Thyroid gland (tissue), 4 donors: Measurements from ENCODE around the gene GALK1. TPM values are rescaled to one million over a fixed set of nuclear protein-coding genes. Genes with fewer than 3 reads are reported as not detected.

Experiments used
- DNase-seq, 2 donors: peaks; one replicate each; pipeline ENCODE4 v3.0.0-alpha.2; 2019
- H3K27ac ChIP-seq, 3 donors: fragments of 200-600 bp; sonication (generic); 1 replicate in 2 of 3; 2 replicates in 1 of 3; pipeline ENCODE4 v1.5.1; 2016 to 2019; ENCODE audit warnings: mild to moderate bottlenecking in 1 of 3, moderate library complexity in 1 of 3
- H3K27me3 ChIP-seq: fragments of 200-600 bp; sonication (generic); one replicate; pipeline ENCODE4 v1.5.1; 2019
- H3K36me3 ChIP-seq, 2 donors: fragments of 200-600 bp; sonication (generic); one replicate each; pipeline ENCODE4 v1.5.1; 2016 to 2019
- H3K4me1 ChIP-seq, 2 donors: fragments of 200-600 bp; sonication (generic); one replicate each; pipeline ENCODE4 v1.5.1; 2017 to 2019
- H3K4me3 ChIP-seq, 3 donors: fragments of 200-600 bp; sonication (generic); replicated peaks in 1 of 3; 1 replicate in 2 of 3; 2 replicates in 1 of 3; pipeline ENCODE4 v1.5.1; 2016; ENCODE audit warnings: mild to moderate bottlenecking in 1 of 3
- H3K9me3 ChIP-seq: fragments of 200-600 bp; sonication (generic); one replicate; pipeline ENCODE4 v1.5.1; 2017
- CTCF ChIP-seq, 6 experiments: fragments of 200-600 bp in 3 of 6; fragments of 450-650 bp in 3 of 6; sonication (generic) in 3 of 6; IDR thresholded peaks; one replicate each; pipeline ENCODE4 v1.5.1; 2016 to 2019; ENCODE audit warnings: antibody characterized with exemption in 6 of 6, mild to moderate bottlenecking in 2 of 6, inconsistent platforms in 1 of 6, moderate library complexity in 1 of 6
- POLR2A ChIP-seq, 2 donors: fragments of 450-650 bp; IDR thresholded peaks; one replicate each; pipeline ENCODE4 v1.6.1; 2017; ENCODE audit warnings: antibody characterized with exemption in 2 of 2, mild to moderate bottlenecking in 2 of 2, moderate library complexity in 1 of 2
- WGBS, 2 donors: methylation state at CpG; one replicate each; pipeline ENCODE4 v1.1.5; 2017; 5-methylcytosine and 5-hydroxymethylcytosine counted together
- intact Hi-C: fragments of 100-400 bp; cut with DNase I; formaldehyde crosslinking; loops from one replicate; pipeline ENCODE4 v1.15.1; 2023
- total RNA-seq, 4 donors: library from RNA; depleted of rRNA; stranded (reverse); fragments of >200 nt; gene quantifications; one replicate each; pipeline ENCODE4 v1.2.3, GENCODE V29; 2016

GALK1 gene
- total RNA-seq, 4 donors from 2014 or later = 15.4 to 28.5 (median 24.9) TPM

GRCh38 chr17:75767881-75768280, 2.9 kb upstream of the GALK1 start:
- intact Hi-C loops = no loop called here
- TF ChIP-seq POLR2A (IDR thresholded peaks at IDR 0.05) (no peak), CTCF (IDR thresholded peaks at IDR 0.05) (no peak)
- Histone ChIP-seq H3K4me1 (peaks cover 10 to 11% of the 10 kb centered on the region in 2 donors), H3K27me3 (no peaks in the 10 kb centered on the region), H3K27ac (no peak overlapping the region), H3K36me3 (no peaks in the 10 kb centered on the region), H3K9me3 (no peaks in the 10 kb centered on the region), H3K4me3 (no peak overlapping the region)
- WGBS, 2 donors = 82 to 85% methylated on average over 8 of the region's 8 CpGs
- no peak for DNase-seq

GRCh38 chr17:75765981-75766380, 989 bp upstream of the GALK1 start:
- DNase-seq = no peak
- no peak overlapping the region for H3K4me3 ChIP-seq
- peak overlapping the region in 1 of 3 donors; percentile 77 for H3K27ac ChIP-seq
- no peaks in the 10 kb centered on the region for H3K36me3 ChIP-seq
- intact Hi-C loops = no loop called here
- no peaks in the 10 kb centered on the region for H3K9me3 ChIP-seq
- no peaks in the 10 kb centered on the region for H3K27me3 ChIP-seq
- H3K4me1 ChIP-seq = peaks cover 10 to 11% of the 10 kb centered on the region in 2 donors
- TF ChIP-seq POLR2A (IDR thresholded peaks at IDR 0.05) (no peak), CTCF (IDR thresholded peaks at IDR 0.05) (no peak)
- WGBS, 2 donors = 92 to 95% methylated on average over 2 to 4 of the region's 4 CpGs

- Histone ChIP-seq H3K27ac (peak overlapping the region in 2 of 3 donors; percentile 29 to 77), H3K27me3 (no peaks in the 10 kb centered on the region), H3K4me3 (peak overlapping the region in 1 of 3 donors; percentile 56), H3K36me3 (no peaks in the 10 kb centered on the region), H3K9me3 (no peaks in the 10 kb centered on the region), H3K4me1 (peaks cover 10 to 11% of the 10 kb centered on the region in 2 donors)
- no peak for TF ChIP-seq POLR2A (IDR thresholded peaks at IDR 0.05)
- peak in 1 of 6 experiments; percentile 34 for TF ChIP-seq CTCF (IDR thresholded peaks at IDR 0.05)
- 20 to 21% methylated on average over 4 to 12 of the region's 14 CpGs for WGBS, 2 donors
- intact Hi-C loops = no loop called here
- no peak for DNase-seq
Measured at GRCh38 chr17:75764417-75764710, 628 bp downstream of the GALK1 start.

- intact Hi-C loops = no loop called here
Measured at GRCh38 chr17:75763613-75764416, 1.2 kb downstream of the GALK1 start.

More at GRCh38 chr17:75763613-75764416, 1.2 kb downstream of the GALK1 start:
- 72 to 81% methylated on average over 11 to 13 of the region's 16 CpGs for WGBS, 2 donors
- H3K27ac ChIP-seq = peak overlapping the region in 1 of 3 donors; percentile 29
- peak overlapping the region in 1 of 3 donors; percentile 56 for H3K4me3 ChIP-seq
- no peaks in the 10 kb centered on the region for H3K9me3 ChIP-seq
- TF ChIP-seq CTCF (IDR thresholded peaks at IDR 0.05) (no peak), POLR2A (IDR thresholded peaks at IDR 0.05) (no peak)
- no peaks in the 10 kb centered on the region for H3K27me3 ChIP-seq
- peaks cover 10 to 11% of the 10 kb centered on the region in 2 donors for H3K4me1 ChIP-seq
- DNase-seq = no peak
- H3K36me3 ChIP-seq = no peaks in the 10 kb centered on the region
